Transverse colon (tissue), 3 donors: ENCODE results near the gene DHH.

Experiments used
- POLR2A ChIP-seq: fragments of 450-650 bp; IDR thresholded peaks from one replicate; pipeline ENCODE4 v1.6.1; 2016; ENCODE audit warnings: antibody characterized with exemption, mild to moderate bottlenecking, moderate library complexity
- TF ChIP-seq, protein P1 (sequence below), 5 experiments: fragments of 200-600 bp in 3 of 5; fragments of 450-650 bp in 2 of 5; sonication (generic) in 3 of 5; IDR thresholded peaks; 1 replicate in 2 of 5; 2 replicates in 3 of 5; pipeline ENCODE4 v1.5.1; 2016 to 2017; ENCODE audit warnings: antibody characterized with exemption in 5 of 5, inconsistent platforms in 3 of 5, mild to moderate bottlenecking in 2 of 5, moderate library complexity in 1 of 5

DNA sequence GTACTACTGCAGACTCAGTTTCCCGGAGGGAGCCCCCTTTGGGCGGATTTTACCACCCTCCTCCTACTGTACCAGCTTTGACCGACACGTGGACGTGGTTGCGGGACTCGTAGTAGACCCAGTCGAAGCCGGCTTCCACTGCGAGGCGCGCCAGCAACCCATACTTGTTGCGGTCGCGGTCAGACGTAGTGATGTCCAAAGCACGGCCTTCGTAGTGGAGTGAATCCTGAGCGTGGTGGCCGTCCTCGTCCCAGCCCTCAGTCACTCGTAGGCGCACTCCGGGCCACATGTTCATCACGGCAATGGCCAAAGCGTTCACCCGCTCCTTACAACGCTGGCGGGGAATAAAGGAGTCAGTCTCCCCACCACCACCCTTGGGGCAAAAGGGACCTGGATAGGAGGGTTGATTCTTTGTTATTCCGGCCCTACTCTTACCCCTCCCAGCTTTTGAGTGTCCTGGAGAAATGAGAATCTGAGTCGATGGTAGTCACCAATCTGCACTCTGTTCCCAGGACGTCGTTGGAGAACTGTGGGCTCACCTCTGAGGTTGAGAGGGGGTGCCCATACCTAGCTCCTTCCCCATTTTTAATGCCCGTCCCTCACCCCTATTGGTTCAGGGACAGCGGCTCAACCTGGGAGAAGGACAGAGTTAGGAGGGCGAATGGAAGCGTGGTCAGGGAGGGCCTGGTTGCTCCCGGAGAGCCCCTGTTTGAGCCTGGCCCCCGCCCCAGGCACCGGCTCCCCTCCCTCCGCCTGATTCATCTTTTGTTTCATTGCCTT lies 3.4 kb downstream of the DHH start:
- TF ChIP-seq, protein P1, sequence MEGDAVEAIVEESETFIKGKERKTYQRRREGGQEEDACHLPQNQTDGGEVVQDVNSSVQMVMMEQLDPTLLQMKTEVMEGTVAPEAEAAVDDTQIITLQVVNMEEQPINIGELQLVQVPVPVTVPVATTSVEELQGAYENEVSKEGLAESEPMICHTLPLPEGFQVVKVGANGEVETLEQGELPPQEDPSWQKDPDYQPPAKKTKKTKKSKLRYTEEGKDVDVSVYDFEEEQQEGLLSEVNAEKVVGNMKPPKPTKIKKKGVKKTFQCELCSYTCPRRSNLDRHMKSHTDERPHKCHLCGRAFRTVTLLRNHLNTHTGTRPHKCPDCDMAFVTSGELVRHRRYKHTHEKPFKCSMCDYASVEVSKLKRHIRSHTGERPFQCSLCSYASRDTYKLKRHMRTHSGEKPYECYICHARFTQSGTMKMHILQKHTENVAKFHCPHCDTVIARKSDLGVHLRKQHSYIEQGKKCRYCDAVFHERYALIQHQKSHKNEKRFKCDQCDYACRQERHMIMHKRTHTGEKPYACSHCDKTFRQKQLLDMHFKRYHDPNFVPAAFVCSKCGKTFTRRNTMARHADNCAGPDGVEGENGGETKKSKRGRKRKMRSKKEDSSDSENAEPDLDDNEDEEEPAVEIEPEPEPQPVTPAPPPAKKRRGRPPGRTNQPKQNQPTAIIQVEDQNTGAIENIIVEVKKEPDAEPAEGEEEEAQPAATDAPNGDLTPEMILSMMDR (IDR thresholded peaks at IDR 0.05) = no peak
- TF ChIP-seq POLR2A = no peak
